ENCODE measurements around the gene U2AF1L4. TPM values are rescaled to one million over a fixed set of nuclear protein-coding genes. Genes with fewer than 3 reads are reported as not detected.

U2AF1L4 gene
- total RNA-seq, 1 donor from 2014 or later: not detected

DNA sequence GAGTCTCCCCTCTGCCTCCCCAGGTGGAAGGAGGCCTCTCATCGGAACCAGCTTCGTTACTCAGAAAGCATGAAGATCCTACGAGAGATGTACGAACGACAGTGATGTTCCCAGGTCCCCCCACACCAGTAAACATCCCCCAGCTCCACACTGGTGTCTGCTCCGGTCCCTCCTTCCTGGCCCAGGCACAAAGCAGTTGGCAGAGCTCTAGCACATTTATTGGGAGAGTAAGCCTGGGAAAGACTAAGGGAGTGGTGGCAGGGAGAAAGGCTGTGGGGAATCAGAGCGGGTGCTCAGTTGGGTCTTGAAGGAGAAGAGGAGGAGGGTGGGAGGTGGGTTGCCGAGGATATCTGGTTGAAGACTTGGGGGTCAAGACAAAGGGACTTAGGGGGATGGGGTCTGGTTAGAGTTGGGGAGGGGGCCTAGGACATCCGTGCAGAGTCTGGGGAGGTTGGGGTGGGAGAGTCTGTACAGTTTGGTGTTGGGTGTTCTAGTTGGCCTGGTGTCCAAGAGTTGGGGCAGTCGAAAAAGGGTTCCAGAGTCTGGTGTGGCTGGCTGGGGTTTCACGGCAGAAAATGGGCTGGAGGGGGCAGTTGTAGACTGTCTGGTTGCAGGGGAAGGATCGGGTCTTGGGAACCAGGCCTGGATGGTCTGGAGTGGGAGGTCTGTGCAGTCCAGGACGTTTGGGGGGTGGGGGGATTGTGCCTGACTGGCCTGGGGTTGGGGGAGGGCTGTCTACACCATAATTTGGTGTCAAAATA, 9.3 kb upstream of the U2AF1L4 start:
- no peak for DNase-seq (ENCODE audit: low spot score in 2 of 2)
- no peak for TF ChIP-seq CTCF (IDR thresholded peaks at IDR 0.05)
- Histone ChIP-seq H3K4me1 (peaks cover 7 to 27% of the 10 kb centered on the region in 2 donors), H3K4me3 (peak overlapping the region; percentile 53 to 85), H3K27me3 (no peaks in the 10 kb centered on the region), H3K27ac (peak overlapping the region; percentile 99), H3K36me3 (peaks cover 18 to 24% of the 10 kb centered on the region in 2 donors), H3K9me3 (no peaks in the 10 kb centered on the region)
- intact Hi-C loops (cut with DNase I): loop anchor here (5.0 kb wide), 4 partner anchors 112 to 398 kb away; partner anchors contain the start of genes APLP1, COX7A1, ETV2 and RBM42

- H3K36me3 ChIP-seq: peaks cover 18 to 24% of the 10 kb centered on the region in 2 donors
- no peaks in the 10 kb centered on the region for H3K9me3 ChIP-seq
- no peak for DNase-seq (ENCODE audit: low spot score in 2 of 2)
- H3K27me3 ChIP-seq: no peaks in the 10 kb centered on the region
- peaks cover 7 to 30% of the 10 kb centered on the region in 2 donors for H3K4me1 ChIP-seq
- intact Hi-C loops (cut with DNase I): no loop called here
- no peak for TF ChIP-seq CTCF (IDR thresholded peaks at IDR 0.05)
- H3K4me3 ChIP-seq: no peak overlapping the region
- H3K27ac ChIP-seq: peak overlapping the region; percentile 99
These were observed 8.6 kb upstream of the U2AF1L4 start for GRCh38 chr19:35753634-35754369.

DNA sequence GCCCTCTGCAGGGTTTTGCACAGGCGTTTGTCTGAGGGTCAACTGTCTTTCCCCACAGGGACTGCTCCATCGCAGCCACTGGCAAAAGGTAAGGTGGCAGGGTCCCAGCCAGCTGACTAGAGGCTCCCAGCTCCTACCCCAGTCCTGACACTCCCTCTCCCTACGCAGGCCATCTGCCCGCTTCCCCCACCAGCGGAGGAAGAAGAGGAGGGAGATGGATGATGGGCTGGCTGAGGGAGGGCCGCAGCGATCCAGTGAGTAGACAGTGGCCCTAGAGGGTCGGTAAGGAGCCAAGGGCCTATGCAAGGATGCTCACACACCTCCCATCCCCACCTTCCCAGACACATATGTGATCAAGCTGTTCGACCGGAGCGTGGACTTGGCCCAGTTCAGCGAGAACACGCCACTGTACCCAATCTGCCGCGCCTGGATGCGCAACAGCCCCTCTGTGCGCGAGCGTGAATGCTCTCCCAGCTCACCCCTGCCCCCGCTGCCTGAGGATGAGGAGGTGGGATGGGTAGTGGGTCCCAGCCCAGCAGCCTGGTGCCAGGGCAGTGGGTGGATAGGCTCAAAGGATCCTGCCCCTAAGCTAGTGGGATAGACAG, 7.6 kb upstream of the U2AF1L4 start:
- Histone ChIP-seq H3K9me3 (no peaks in the 10 kb centered on the region), H3K27me3 (no peaks in the 10 kb centered on the region), H3K36me3 (peaks cover 18 to 24% of the 10 kb centered on the region in 2 donors), H3K27ac (peak overlapping the region in 1 of 2 donors; percentile 99), H3K4me1 (peaks cover 7 to 29% of the 10 kb centered on the region in 2 donors), H3K4me3 (no peak overlapping the region)
- intact Hi-C loops (cut with DNase I): no loop called here
- DNase-seq (ENCODE audit: low spot score in 2 of 2): no peak
- no peak for TF ChIP-seq CTCF (IDR thresholded peaks at IDR 0.05)

DNA sequence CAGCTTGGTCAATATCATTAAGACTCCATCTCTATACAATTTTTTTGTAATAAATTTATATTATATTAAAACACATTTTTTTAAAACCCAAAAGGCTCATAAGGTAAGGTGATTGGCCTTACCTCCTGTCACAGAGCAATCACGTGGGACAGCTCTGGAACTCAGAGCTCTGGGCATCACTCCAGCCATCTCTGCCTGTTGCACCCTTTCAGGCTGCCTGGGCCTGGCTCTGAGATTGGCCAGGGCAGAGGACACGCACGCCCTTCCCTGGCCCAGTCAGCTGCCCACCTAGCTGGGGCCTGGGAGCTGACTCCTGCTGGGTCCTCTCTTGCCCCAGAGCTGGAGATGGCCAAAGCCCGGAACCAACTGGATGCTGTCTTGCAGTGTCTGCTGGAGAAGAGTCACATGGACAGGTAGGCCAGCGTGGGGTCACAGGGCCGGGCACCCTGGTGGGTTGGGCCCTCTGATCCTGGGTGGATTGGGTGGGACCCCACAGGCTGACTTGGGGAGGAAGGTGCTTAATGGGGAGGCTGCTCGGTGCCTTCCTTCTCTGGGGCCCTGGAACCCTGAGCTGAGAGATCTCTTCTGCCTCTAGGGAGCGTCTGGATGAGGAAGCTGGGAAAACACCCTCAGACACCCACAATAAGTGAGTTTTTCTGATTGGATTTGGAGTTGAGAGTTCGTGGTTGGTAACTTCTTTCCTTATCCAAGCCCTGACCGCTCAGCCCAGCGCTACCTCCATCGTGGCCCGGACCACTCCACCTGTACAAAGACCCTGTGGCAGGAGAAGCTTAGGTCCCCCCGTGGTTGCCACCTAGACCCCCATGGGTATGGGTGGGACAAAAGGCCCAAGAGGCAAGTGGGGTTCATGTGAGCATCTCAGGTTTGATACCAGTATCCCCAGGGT, 6.9 kb upstream of the U2AF1L4 start:
- intact Hi-C loops (cut with DNase I): no loop called here
- H3K4me3 ChIP-seq: no peak overlapping the region
- no peak overlapping the region for H3K27ac ChIP-seq
- H3K27me3 ChIP-seq: no peaks in the 10 kb centered on the region
- peaks cover 4 to 30% of the 10 kb centered on the region in 2 donors for H3K4me1 ChIP-seq
- TF ChIP-seq CTCF (IDR thresholded peaks at IDR 0.05): no peak
- no peaks in the 10 kb centered on the region for H3K9me3 ChIP-seq
- H3K36me3 ChIP-seq: peaks cover 18 to 24% of the 10 kb centered on the region in 2 donors
- no peak for DNase-seq (ENCODE audit: low spot score in 2 of 2)

DNA sequence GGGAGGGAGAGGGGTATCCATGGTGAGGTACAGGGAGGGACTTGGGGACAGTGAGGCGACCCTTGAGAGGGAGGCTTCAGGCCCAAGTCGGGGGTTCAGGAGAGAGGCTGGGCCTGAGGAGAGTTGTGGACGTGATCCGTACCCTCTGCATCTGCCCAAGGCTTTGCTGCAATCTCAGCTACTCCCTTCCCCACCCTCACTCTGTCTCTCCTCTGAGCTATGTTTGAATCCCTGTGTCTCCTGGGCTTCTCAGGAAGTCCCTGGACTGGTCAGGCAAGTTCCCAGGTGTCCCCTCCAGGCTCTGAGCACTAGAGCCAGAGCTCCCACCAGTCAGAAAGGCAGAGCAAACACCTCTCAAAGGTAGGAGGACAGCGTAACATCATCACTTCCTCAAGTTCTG, 4.9 kb upstream of the U2AF1L4 start:
- Histone ChIP-seq H3K27me3 (no peaks in the 10 kb centered on the region), H3K36me3 (peaks cover 18 to 24% of the 10 kb centered on the region in 2 donors), H3K4me1 (peaks cover 0 to 25% of the 10 kb centered on the region in 2 donors), H3K9me3 (no peaks in the 10 kb centered on the region), H3K27ac (peak overlapping the region in 1 of 2 donors; percentile 15), H3K4me3 (peak overlapping the region in 1 of 2 donors; percentile 5)
- no peak for TF ChIP-seq CTCF (IDR thresholded peaks at IDR 0.05)
- DNase-seq (ENCODE audit: low spot score in 2 of 2): no peak
- intact Hi-C loops (cut with DNase I): no loop called here

Data from ascending aorta (tissue), 2 donors.